ENCODE results near the gene COX19.
"Not testable (repeated sequence)": the region's sequence is repeated elsewhere in the genome, so short reads cannot be mapped to it uniquely, and the experiment has no call there.

The COX19 gene

GRCh38 chr7:976901-977325 lies 1.6 kb upstream of the COX19 start:
- DNase-seq: no peak

DNA sequence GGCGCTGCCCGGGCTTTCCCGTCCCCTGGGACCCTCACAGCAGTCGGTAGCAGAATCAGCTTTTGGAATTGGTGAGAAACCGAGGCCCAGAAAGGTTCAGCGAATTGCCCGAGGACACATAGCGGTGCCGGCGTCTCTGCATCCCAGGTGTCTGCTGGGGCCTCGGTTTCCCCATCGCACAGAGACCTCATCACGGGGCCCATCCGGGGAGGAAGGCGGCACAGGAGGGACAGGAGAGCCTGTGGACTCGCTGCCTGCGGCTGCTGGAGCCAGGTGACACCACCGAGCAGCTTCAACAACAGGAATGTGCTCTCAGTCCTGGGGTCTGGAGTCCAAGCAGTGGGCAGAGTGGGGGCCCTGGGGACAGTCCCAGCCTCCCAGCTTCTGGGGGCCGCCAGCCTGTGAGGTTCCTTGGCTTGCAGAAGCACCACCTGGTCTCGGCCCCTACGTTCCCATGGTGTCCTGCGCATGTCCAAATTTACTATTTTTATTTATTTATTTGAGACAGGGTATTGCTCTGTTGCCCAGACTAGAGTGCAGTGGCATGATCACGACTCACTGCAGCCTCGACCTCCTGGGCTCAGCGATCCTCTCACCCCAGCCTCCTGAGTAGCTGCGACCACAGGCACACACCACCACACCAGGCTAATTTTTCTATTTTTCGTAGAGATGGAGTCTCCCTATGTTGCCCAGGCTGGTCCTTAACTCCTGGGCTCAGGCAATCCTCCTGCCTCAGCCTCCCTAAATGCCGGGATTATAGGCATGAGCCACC lies 539 bp upstream of the COX19 start:
- DNase-seq: no peak

DNA sequence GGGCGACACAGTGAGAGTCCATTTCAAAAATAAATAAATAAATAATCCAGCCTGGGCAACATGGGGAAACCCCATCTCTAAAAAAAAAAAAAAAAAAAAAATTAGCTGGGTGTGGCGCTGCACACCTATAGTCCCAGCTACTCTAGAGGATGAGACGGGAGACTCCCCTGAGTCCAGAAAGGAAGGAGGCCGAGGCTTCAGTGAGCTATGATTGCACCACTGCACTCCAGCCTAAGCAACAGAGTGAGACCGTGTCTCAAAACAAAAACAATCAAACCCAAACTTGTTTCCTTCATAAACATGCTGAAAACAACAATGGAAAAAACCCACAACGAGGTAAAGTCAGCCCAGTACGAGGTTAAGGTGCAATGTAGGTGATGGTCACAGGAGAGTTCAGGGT lies 1.2 kb downstream of the COX19 start:
- no peak for DNase-seq

DNA sequence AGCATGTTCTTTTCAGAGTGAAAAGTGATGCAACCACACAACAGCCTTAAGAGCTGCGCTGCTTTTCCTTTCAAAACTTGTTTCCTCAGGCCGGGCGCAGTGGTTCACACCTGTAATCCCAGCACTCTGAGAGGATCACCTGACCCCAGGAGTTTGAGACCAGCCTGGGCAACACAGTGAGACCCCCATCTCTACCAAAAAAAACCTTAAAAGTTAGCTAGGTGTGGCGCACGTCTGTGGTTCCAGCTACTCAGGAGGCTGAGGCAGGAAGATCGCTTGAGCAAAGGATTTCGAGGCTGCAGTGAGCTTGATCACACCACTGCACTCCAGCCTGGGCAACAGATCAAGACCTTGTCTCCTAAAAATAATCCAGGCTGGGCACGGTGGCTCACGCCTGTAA lies 2.0 kb downstream of the COX19 start:
- DNase-seq: no peak

DNA sequence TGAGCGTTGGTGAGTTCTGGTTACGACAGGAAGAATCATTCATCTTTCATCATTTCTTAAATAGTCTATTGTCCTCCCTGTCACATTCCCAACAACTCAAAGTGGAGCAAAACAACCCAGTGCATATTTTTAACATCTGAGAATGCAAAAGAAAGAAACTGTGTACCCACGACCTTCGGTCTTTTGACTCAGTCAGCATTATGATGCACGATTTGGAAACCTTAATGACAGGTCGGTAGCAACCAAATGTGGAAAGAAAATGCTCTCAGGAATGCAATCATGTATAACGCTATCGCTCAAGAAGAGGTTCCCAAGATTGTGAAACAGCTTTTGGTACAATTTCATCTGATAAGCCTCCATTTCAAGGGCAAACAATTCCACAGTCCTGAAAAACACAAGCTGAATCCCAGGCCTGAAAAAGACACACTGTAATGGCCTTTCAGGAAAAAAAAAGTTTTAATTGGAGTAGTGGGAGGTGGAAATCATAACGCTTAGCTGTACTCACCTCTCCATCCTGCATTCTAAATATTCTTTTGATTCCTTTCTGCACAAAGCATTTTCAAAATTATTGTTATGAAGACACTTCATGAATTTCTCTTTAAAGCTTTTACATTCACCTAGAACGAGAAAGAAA lies 2.6 kb downstream of the COX19 start:
- DNase-seq: no peak

DNA sequence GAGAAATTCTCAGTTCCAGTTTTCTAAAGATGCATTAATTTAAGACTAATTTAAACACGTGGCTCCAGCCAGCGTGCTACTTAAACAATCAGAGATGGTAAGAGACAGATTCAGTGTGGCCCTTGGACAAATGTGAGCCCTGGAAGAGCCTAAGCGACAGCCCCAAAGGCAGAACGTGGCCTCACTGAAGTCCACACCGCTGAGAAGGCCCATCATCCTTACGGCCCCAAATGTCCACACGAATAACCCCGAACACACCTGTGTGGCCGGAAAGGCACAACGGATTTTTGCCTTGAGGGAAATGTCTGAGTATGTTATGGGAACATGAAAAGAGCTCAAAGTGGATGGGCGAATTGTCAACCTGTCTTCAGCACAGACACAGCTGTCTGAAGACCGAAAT lies 3.2 kb downstream of the COX19 start:
- DNase-seq: no peak

DNA sequence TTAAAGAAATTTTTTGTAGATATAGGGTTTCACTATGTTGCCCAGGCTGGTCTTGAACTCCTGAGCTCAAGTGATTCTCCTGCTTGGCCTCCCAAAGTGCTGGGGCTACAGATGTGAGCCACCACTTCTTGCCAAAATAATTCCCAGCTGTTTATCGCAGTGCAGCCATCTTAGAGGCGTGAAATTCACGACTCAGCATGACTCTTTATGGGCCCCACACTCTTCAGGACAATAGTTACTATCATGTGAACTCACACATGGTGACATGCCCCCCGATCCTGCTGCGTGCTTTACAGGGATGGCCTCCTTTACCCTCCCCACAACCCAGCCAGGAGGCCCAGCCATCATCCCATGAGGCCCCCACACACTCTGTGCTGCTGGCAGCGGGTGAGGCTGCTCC lies 4.6 kb downstream of the COX19 start:
- DNase-seq: no peak

DNA sequence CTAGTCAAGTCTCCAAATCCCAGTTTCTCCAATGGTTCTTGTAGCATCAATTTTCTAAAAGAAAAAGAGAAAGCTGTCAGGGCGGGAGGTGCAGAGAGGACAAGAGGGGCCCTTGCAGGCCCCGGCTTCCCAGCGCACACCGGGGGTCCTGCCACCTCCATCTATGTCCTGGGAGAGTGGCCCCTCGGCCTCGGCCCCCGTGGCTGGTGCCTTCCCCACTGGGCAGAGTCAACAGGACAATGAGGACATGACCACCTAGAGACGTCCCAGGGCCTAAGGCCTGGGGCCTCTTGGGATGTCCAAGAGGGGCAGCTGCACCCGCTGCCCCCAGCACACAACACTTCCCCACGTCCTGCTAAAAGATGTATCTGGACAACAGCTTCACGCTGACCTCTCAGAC lies 5.9 kb downstream of the COX19 start:
- DNase-seq: no peak

GRCh38 chr7:968205-969105 lies 6.9 kb downstream of the COX19 start:
- no peak for DNase-seq

- DNase-seq: no peak
Observed at GRCh38 chr7:967361-968082, 7.8 kb downstream of the COX19 start.

GRCh38 chr7:966291-967069 lies 8.9 kb downstream of the COX19 start:
- DNase-seq: no peak

- DNase-seq: no peak
Observed at GRCh38 chr7:964401-965231, 10.7 kb downstream of the COX19 start.

GRCh38 chr7:963236-964078 lies 11.9 kb downstream of the COX19 start:
- peak in 2 of 3 experiments; percentile 55 to 66 for DNase-seq

GRCh38 chr7:962401-963081 lies 12.8 kb downstream of the COX19 start:
- DNase-seq: no peak

DNA sequence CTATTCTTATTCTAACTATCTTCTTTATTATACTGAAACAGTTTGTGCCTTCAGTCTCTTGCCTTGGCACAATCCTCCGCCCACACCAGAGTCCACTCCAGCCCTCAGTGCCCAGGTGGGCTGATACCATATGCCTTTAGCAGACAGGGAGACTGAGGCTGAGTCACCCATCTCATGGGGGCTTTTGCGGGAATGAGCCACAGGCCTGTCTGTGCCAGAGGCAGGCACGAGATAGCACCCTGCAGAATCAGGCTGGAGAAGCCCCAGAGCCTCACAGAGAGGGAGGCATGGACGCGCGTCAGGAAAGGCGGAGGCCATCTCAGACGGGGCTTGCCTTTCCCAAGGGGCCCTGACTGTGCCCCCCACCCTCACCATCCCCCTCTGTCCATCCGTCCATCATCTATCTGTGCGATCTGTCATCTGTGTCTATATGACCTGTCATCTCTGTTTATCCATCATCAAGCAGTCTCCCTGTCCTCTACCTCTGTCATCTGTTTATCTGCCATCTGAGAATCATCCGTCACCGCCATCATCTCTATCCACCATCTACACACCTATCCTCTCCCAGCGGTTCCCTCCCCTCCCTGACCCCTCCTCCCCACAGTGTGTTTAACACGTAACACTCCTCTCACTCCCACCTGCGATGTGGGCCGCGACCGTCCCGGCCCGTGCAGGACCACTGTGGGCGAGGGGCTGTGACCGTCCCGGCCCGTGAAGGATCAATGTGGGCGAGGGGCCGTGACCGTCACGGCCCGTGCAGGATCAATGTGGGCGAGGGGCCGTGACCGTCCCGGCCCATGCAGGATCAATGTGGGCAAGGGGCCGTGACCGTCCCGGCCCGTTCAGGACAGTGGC lies 13.6 kb downstream of the COX19 start:
- DNase-seq: no peak

- not testable (repeated sequence) for DNase-seq
Observed at GRCh38 chr7:960972-961371, 14.4 kb downstream of the COX19 start.

DNA sequence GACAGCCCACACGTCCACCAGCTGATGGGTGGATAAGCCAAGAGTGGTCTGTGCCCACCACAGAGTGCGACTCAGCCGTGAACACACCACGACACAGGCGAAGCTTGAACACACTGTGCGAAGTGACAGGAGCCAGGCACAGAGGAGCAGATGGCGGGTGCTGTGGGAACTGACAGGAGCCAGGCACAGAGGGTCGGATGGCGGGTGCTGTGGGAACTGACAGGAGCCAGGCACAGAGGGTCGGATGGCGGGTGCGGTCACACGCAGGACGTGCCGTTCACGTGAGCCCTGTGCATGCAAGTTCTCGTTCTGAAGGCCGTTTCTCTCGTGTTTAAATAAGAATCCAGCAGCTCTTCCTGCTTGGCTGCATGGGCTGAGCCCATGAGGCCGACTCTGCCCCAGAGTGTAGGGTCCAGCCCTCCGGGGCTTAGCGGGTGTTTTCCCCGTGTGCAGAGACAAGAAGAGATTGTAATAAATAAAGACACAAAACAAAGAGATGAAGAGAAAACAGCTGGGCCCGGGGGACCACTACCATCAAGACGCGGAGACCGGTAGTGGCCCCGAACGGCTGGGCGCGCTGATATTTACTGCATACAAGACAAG lies 15.0 kb downstream of the COX19 start:
- DNase-seq: no peak

GRCh38 chr7:959740-960139 lies 15.6 kb downstream of the COX19 start:
- DNase-seq: not testable (repeated sequence)

Data from NCI-H1417 (cell line).